IMR-90 (cell line): ENCODE measurements around the gene ENKUR. TPM values are rescaled to one million over a fixed set of nuclear protein-coding genes. Genes with fewer than 3 reads are reported as not detected.
A peak's percentile ranks its signal among the peaks of the same experiment; 100 is the strongest.

Experiments
- ATAC-seq: fragments of 200-7000 bp; cut with Tn5 transposase; 2 replicates; pipeline ENCODE4 v1.9.1; 2020; ENCODE audit warnings: low read depth, mild to moderate bottlenecking, moderate library complexity
- BruUV-seq: library from RNA; stranded (reverse); fragments of 400-500 nt; replicated peaks from 2 replicates; lab custom pipeline; 2021; lab: Mats Ljungman, UMichigan
- CTCF ChIA-PET: fragments of 300-600 bp; formaldehyde crosslinking; extraction: SDS; loops from one replicate; lab custom pipeline; 2021; ENCODE audit warnings: antibody characterized with exemption; lab: Yijun Ruan, JAX
- POLR2A ChIA-PET: fragments of 300-600 bp; sonication (Branson Sonifier 250); formaldehyde crosslinking; loops from one replicate; lab custom pipeline; 2022; ENCODE audit warnings: antibody characterized with exemption; ENCODE audit not compliant: unreplicated experiment; lab: Charles Lee
- DNase-seq: peaks from one replicate; pipeline ENCODE4 v3.0.0; 2013
- H2AFZ ChIP-seq: replicated peaks from 2 replicates; pipeline ENCODE3; 2013; ENCODE audit warnings: low read length, mild to moderate bottlenecking; ENCODE audit not compliant: poor library complexity
- H2AK5ac ChIP-seq: 2 replicates; pipeline ENCODE4 v1.6.1; 2013; ENCODE audit warnings: low read depth, low read length, inconsistent platforms
- H2AK9ac ChIP-seq: replicated peaks from 2 replicates; pipeline ENCODE3; 2013; ENCODE audit warnings: mild to moderate bottlenecking, low read depth, low read length, moderate library complexity; ENCODE audit not compliant: poor library complexity
- H2BK120ac ChIP-seq: 2 replicates; pipeline ENCODE4 v1.6.1; 2013; ENCODE audit warnings: low read depth, low read length, inconsistent platforms
- H2BK15ac ChIP-seq: 3 replicates; pipeline ENCODE4 v1.6.1; 2013; ENCODE audit warnings: low read depth, low read length, inconsistent platforms
- H2BK20ac ChIP-seq: 2 replicates; pipeline ENCODE4 v1.6.1; 2013; ENCODE audit warnings: low read depth, mild to moderate bottlenecking, inconsistent platforms, low read length, moderate library complexity
- H2BK5ac ChIP-seq: 2 replicates; pipeline ENCODE4 v1.6.1; 2013; ENCODE audit warnings: mild to moderate bottlenecking, low read depth, low read length, inconsistent platforms; ENCODE audit not compliant: poor library complexity, severe bottlenecking
- H3K14ac ChIP-seq: replicated peaks from 2 replicates; pipeline ENCODE4 v1.6.1; 2013; ENCODE audit warnings: low read depth, low read length, inconsistent platforms
- H3K18ac ChIP-seq: 2 replicates; pipeline ENCODE4 v1.6.1; 2013; ENCODE audit warnings: low read depth, low read length, control low read depth
- H3K23ac ChIP-seq: 2 replicates; pipeline ENCODE4 v1.6.1; 2013; ENCODE audit warnings: low read depth, low read length, inconsistent platforms
- H3K27ac ChIP-seq: 2 replicates; pipeline ENCODE4 v1.5.1; 2013; ENCODE audit warnings: mild to moderate bottlenecking, control low read depth, low read length; ENCODE audit not compliant: insufficient read depth
- H3K27me3 ChIP-seq: 2 replicates; pipeline ENCODE4 v1.6.1; 2013; ENCODE audit warnings: low read length; ENCODE audit not compliant: control insufficient read depth, insufficient read depth
- H3K36me3 ChIP-seq: 2 replicates; pipeline ENCODE4 v1.6.1; 2013; ENCODE audit warnings: low read length, mixed read lengths; ENCODE audit not compliant: control insufficient read depth, insufficient read depth
- H3K4ac ChIP-seq: 2 replicates; pipeline ENCODE4 v1.6.1; 2013; ENCODE audit warnings: low read depth, low read length, inconsistent platforms
- H3K4me1 ChIP-seq: 2 replicates; pipeline ENCODE4 v1.6.1; 2013; ENCODE audit warnings: low read length, mixed read lengths; ENCODE audit not compliant: control insufficient read depth, insufficient read depth
- H3K4me2 ChIP-seq: 2 replicates; pipeline ENCODE4 v1.6.1; 2013; ENCODE audit warnings: low read depth, mild to moderate bottlenecking, control low read depth, low read length, moderate library complexity
- H3K4me3 ChIP-seq: 2 replicates; pipeline ENCODE4 v1.5.1; 2013; ENCODE audit warnings: low read depth, mild to moderate bottlenecking, control low read depth, low read length, moderate library complexity; ENCODE audit not compliant: insufficient read depth
- H3K56ac ChIP-seq: 2 replicates; pipeline ENCODE4 v1.6.1; 2013; ENCODE audit warnings: low read length, inconsistent platforms; ENCODE audit not compliant: insufficient read depth; ENCODE audit errors: extremely low read depth
- H3K79me1 ChIP-seq, 2 experiments: 2 replicates each; pipeline ENCODE4 v1.6.1; 2013; ENCODE audit warnings: low read length in 2 of 2, inconsistent platforms in 1 of 2, low read depth in 1 of 2
- H3K9ac ChIP-seq: 2 replicates; pipeline ENCODE4 v1.6.1; 2013; ENCODE audit warnings: low read depth, low read length, control low read depth
- H3K9me1 ChIP-seq: 2 replicates; pipeline ENCODE4 v1.6.1; 2013; ENCODE audit warnings: low read length, inconsistent platforms; ENCODE audit not compliant: insufficient read depth
- H3K9me3 ChIP-seq: 2 replicates; pipeline ENCODE4 v1.6.1; 2013; ENCODE audit warnings: low read length; ENCODE audit not compliant: control insufficient read depth, insufficient read depth
- H4K20me1 ChIP-seq: 2 replicates; pipeline ENCODE4 v1.6.1; 2013; ENCODE audit warnings: low read length, inconsistent platforms; ENCODE audit not compliant: insufficient read depth
- H4K5ac ChIP-seq: 2 replicates; pipeline ENCODE4 v1.6.1; 2013; ENCODE audit warnings: mild to moderate bottlenecking, low read depth, low read length, control low read depth
- H4K8ac ChIP-seq, 2 experiments: 2 replicates each; pipeline ENCODE4 v1.6.1; 2013; ENCODE audit warnings: low read depth in 2 of 2, low read length in 2 of 2, control low read depth in 1 of 2, inconsistent platforms in 1 of 2
- H4K91ac ChIP-seq: 2 replicates; pipeline ENCODE4 v1.6.1; 2013; ENCODE audit warnings: low read depth, low read length, inconsistent platforms; ENCODE audit not compliant: insufficient read depth
- MAZ ChIP-seq: IDR thresholded peaks from 2 replicates; pipeline ENCODE4 v1.6.1; 2012; ENCODE audit warnings: low read depth, mild to moderate bottlenecking, low read length, improper control_type of control experiment, moderate library complexity, borderline replicate concordance
- WGBS, 2 experiments: methylation state at CpG; one replicate each; pipeline versions ENCODE4 v1.1.5 to v1.1.7; 2013; ENCODE audit warnings: missing lambda C conversion rate in 2 of 2; ENCODE audit not compliant: insufficient read length in 1 of 2; ENCODE audit errors: extremely low coverage in 2 of 2; 5-methylcytosine and 5-hydroxymethylcytosine counted together
- dilution Hi-C: fragments of 300-500 bp; cut with HindIII; formaldehyde crosslinking; loops from one replicate; pipeline ENCODE4 v1.14.3; 2018; ENCODE audit warnings: low sequenced_read_pairs; ENCODE audit not compliant: unreplicated experiment
- in situ Hi-C: fragments of 300-500 bp; cut with MboI; formaldehyde crosslinking; loops from 3 replicates; pipeline ENCODE4 v1.14.3; 2019; ENCODE audit warnings: low sequenced_read_pairs, inconsistent platforms, mixed read lengths
- intact Hi-C: fragments of 100-400 bp; cut with micrococcal nuclease; formaldehyde crosslinking; loops from 2 replicates; pipeline ENCODE4 v1.10.0; 2022
- polyA plus RNA-seq, 3 experiments: library from polyadenylated mRNA; depleted of rRNA; stranded (reverse); fragments of >200 nt; gene quantifications; 2 replicates each; pipeline ENCODE4 v1.2.3, GENCODE V29; 2012; ENCODE audit warnings: low replicate concordance in 1 of 3
- total RNA-seq: library from RNA; depleted of rRNA; stranded (reverse); fragments of >200 nt; gene quantifications from 2 replicates; pipeline ENCODE4 v1.2.3, GENCODE V29; 2012

Gene ENKUR
- total and polyA plus RNA-seq, 2 of the 4 experiments (the other 2 are of a cell fraction), result not detected

DNA sequence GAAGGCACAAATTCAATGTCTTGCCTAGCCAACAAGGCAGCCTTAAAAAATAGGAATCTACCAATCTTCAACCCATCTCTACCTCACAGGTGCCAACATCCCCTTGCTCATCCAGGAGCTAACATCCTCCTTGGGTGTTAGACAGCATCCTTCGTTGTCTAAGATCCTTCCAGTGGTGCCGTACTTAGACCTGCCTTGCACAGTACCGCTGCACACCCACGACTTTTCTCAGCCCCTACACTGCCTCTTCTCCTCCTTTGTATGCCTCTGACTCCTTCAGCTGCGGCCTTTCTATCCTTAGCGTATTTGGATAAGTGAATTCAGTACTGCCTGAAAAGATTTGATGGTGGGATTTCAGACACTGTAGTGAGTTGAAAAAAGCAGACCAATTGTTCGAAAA, 47.6 kb downstream of the ENKUR start:
- Histone ChIP-seq H3K23ac (no peak overlapping the region), H2BK120ac (no peak overlapping the region), H3K36me3 (no peaks in the 10 kb centered on the region), H3K14ac (no peak overlapping the region), H3K27ac (no peak overlapping the region), H3K4me1 (no peaks in the 10 kb centered on the region), H3K56ac (no peak overlapping the region), H3K4me2 (no peak overlapping the region), H2BK20ac (no peak overlapping the region), H2BK15ac (no peak overlapping the region), H3K18ac (no peak overlapping the region), H2AK5ac (peak overlapping the region; percentile 13; the same call in 1 of the 2 replicates), H3K4me3 (no peak overlapping the region), H4K91ac (no peak overlapping the region), H3K9me3 (no peaks in the 10 kb centered on the region), H2AFZ (no peak overlapping the region), H4K20me1 (no peaks in the 10 kb centered on the region), H3K4ac (no peak overlapping the region), H3K27me3 (no peaks in the 10 kb centered on the region; the same call in 1 of the 2 replicates), H2AK9ac (no peak overlapping the region), H4K5ac (no peak overlapping the region; the same call in 1 of the 2 replicates), H3K9ac (no peak overlapping the region), H3K79me1 (no peaks in the 10 kb centered on the region), H2BK5ac (no peak overlapping the region), H3K9me1 (no peaks in the 10 kb centered on the region), H4K8ac (no peak overlapping the region)
- ATAC-seq (no peak), DNase-seq (no peak)
- CTCF ChIA-PET, result no interaction called here
- in situ Hi-C loops (loop anchor here (25.0 kb wide), 1 partner anchor 256 kb away; the partner anchor contains the start of gene ARHGAP21), dilution Hi-C loops (no loop called here), intact Hi-C loops (no loop called here)
- no CpG with 5 or more reads among the region's 7 CpGs for WGBS, 2 experiments
- BruUV-seq, result no TSS peak
- POLR2A ChIA-PET, result no interaction called here
- TF ChIP-seq MAZ, result no peak
